Adrenal gland (tissue), 12 donors: ENCODE measurements around the gene PDXP. TPM values are rescaled to one million over a fixed set of nuclear protein-coding genes. Genes with fewer than 3 reads are reported as not detected.

Experiments used
- DNase-seq, 7 donors: peaks; one replicate each; pipeline ENCODE4 v3.0.0-alpha.2; 2019 to 2020
- H3K27ac ChIP-seq, 5 donors: fragments of 200-600 bp; sonication (generic) in 4 of 5; 1 replicate in 3 of 5; 2 replicates in 2 of 5; pipeline versions ENCODE4 v1.5.1 to v1.8.0; 2016 to 2020; ENCODE audit warnings: mild to moderate bottlenecking in 1 of 5
- H3K27me3 ChIP-seq: fragments of 200-600 bp; 2 replicates; pipeline ENCODE4 v1.8.0; 2021
- H3K36me3 ChIP-seq, 2 donors: fragments of 200-600 bp; replicated peaks in 1 of 2; 1 replicate in 1 of 2; 2 replicates in 1 of 2; pipeline versions ENCODE4 v1.5.1 to v1.8.0; 2018 to 2022
- H3K4me1 ChIP-seq, 2 donors: fragments of 200-600 bp; replicated peaks in 1 of 2; 1 replicate in 1 of 2; 2 replicates in 1 of 2; pipeline versions ENCODE4 v1.5.1 to v1.8.0; 2018 to 2021
- H3K4me3 ChIP-seq, 4 donors: fragments of 200-600 bp; sonication (generic) in 3 of 4; one replicate each; pipeline ENCODE4 v1.5.1; 2016 to 2018
- H3K9me3 ChIP-seq, 3 donors: fragments of 200-600 bp; sonication (generic) in 1 of 3; replicated peaks in 1 of 3; 1 replicate in 2 of 3; 2 replicates in 1 of 3; pipeline versions ENCODE4 v1.5.1 to v1.8.0; 2016 to 2021
- CTCF ChIP-seq, 6 experiments: fragments of 450-650 bp in 4 of 6; fragments of 200-600 bp in 2 of 6; sonication (generic) in 1 of 6; IDR thresholded peaks; 1 replicate in 5 of 6; 2 replicates in 1 of 6; pipeline versions ENCODE4 v1.5.1 to v1.8.0; 2016 to 2021; ENCODE audit warnings: antibody characterized with exemption in 6 of 6, mild to moderate bottlenecking in 2 of 6, moderate library complexity in 1 of 6
- POLR2A ChIP-seq, 2 donors: fragments of 450-650 bp; IDR thresholded peaks; one replicate each; pipeline ENCODE4 v1.6.1; 2017; ENCODE audit warnings: antibody characterized with exemption in 2 of 2, mild to moderate bottlenecking in 2 of 2, moderate library complexity in 1 of 2
- WGBS, 4 donors: extraction: QIAGEN DNeasy Blood & Tissue Kit in 2 of 4; methylation state at CpG; one replicate each; pipeline versions ENCODE4 v1.1.5 to v1.1.7; 2013 to 2017; 5-methylcytosine and 5-hydroxymethylcytosine counted together
- intact Hi-C, 2 donors: fragments of 100-400 bp; cut with DNase I; formaldehyde crosslinking; loops; one replicate each; pipeline versions ENCODE4 v1.14.1 to v1.15.0; 2022 to 2023
- polyA plus RNA-seq, 3 donors: library from polyadenylated mRNA; stranded (reverse); fragments of 200-250 nt in 2 of 3; fragments of 350-450 nt in 1 of 3; fragmentation: Illumina TruSeq in 1 of 3; extraction: RNeasy Lipid Tissue Mini Kit (QIAGEN cat#74804) in 1 of 3; gene quantifications; one replicate each; pipeline ENCODE4 v1.2.3, GENCODE V29; 2013 to 2014
- total RNA-seq, 9 donors: library from RNA; depleted of rRNA in 4 of 9; stranded (reverse); fragments of >200 nt in 4 of 9; fragments of 120-200 nt in 1 of 9; fragmentation: NEBNext Ultra II Directional in 1 of 9; extraction: Animal tissue kit (Norgen Biotek cat#: 25700) in 1 of 9; gene quantifications; one replicate each; pipeline versions ENCODE4 v1.1.0 to v1.2.4, GENCODE V29; 2013 to 2023
- donor health status: healthy with polysubstance abuse.
- donor health status: Bipolar disorder and iron deficiency.
- donor health status: DM: yes; HTN: yes; CAD: no.
- donor health status: DM: no; HTN: no; CAD: no.
- donor health status: DM: no; HTN: no; CAD: no.
- donor health status: DM: yes; HTN: yes; CAD: no.

The PDXP gene
- total and polyA plus RNA-seq, 12 donors: 10.0 to 49.7 (median 20.2) TPM

DNA sequence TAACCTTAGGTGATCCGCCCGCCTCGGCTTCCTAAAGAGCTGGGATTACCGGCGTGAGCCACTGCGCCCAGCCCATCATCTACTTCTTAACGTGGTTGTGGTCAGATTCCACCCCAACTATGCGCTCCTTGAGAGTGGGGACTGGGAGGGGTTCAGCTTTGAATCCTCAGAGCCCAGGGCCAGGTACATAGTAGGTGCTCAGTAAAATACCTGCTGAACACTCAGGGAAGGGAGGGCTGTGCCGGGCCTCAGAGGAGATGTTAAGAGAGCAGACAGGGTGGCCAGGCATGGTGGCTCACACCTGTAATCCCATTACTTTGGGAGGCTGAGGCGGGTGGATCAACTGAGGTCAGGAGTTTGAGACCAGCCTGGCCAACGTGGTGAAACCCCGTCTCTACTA, 15.7 kb downstream of the PDXP start:
- H3K27me3 ChIP-seq: no peaks in the 10 kb centered on the region
- 77 to 83% (median 82%) methylated on average over 11 to 12 of the region's 12 CpGs for WGBS, 4 donors
- intact Hi-C loops: no loop called here
- H3K36me3 ChIP-seq: peaks cover 0 to 5% of the 10 kb centered on the region in 2 donors
- peaks cover 20 to 32% of the 10 kb centered on the region in 2 donors for H3K4me1 ChIP-seq
- peak overlapping the region in 4 of 5 donors; percentile 85 to 98 (median 94) for H3K27ac ChIP-seq
- TF ChIP-seq POLR2A (IDR thresholded peaks at IDR 0.05) (no peak), CTCF (IDR thresholded peaks at IDR 0.05) (no peak)
- no peak overlapping the region for H3K4me3 ChIP-seq
- H3K9me3 ChIP-seq: no peaks in the 10 kb centered on the region
- DNase-seq: no peak

GRCh38 chr22:37674951-37675929, 16.7 kb downstream of the PDXP start, which contains the start of gene LGALS1:
TSS of gene LGALS1 (plus strand) at chr22:37675636. CDS start at chr22:37675703, 67 bp downstream.
- intact Hi-C loops: no loop called here
- 3 to 7% (median 5%) methylated on average over 10 to 34 of the region's 34 CpGs for WGBS, 4 donors

DNA sequence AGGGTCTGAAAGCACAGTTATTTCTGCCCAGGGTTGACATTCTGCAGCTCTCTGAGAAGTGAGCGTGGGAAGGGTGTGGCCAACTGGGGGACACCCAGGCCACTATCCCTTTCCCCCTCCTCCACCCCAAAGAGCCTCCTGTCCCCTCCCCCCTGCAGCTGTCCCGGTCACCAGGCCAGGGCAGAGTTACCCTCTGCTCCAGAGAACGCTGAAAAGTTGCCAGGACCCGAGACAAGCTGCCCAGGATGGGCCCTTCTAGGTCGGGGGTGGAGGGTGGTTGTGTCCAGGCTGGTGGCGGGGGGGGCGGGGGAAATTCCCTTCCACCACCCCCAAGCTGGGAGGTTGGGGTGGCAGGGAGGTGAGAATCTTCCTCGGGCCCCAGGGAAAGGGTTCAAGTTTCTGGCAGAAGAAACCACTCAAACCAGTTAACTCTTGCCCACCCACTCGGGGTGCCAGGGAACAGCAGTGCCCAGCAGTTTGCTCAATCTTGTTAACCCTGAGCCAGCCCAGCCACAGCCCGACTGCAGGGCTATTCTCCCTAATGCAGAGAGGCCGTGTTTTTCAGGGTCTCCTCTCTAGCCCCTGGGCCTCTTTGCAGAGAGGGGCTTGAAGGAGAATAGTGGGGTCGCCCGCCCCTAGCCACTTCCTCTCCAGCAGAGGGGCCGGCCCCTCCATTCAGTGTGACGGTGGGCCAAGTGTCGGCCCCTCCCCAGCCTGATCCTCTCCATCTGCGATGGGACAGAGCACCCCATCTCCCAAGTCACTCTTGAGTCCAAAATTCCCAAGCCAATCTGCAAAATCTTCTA, 17.6 kb downstream of the PDXP start:
- TF ChIP-seq POLR2A (IDR thresholded peaks at IDR 0.05) (peak in 1 of 2 donors; percentile 1), CTCF (IDR thresholded peaks at IDR 0.05) (no peak)

More at GRCh38 chr22:37674951-37675929, 16.7 kb downstream of the PDXP start, which contains the start of gene LGALS1:
- TF ChIP-seq CTCF (IDR thresholded peaks at IDR 0.05) (peak in 1 of 6 experiments; percentile 2), POLR2A (IDR thresholded peaks at IDR 0.05) (peak in 1 of 2 donors; percentile 63)
- Histone ChIP-seq H3K27ac (peak within 1 kb of the TSS; percentile 85 to 98 (median 93)), H3K27me3 (no peaks in the 10 kb centered on the region), H3K4me1 (peaks cover 20 to 32% of the 10 kb centered on the region in 2 donors), H3K36me3 (peaks cover 0 to 12% of the 10 kb centered on the region in 2 donors), H3K9me3 (no peaks in the 10 kb centered on the region), H3K4me3 (peak within 1 kb of the TSS; percentile 27 to 79 (median 48))
- peak; percentile 94 to 98 (median 97) for DNase-seq

More for the DNA sequence above, 17.6 kb downstream of the PDXP start:
- Histone ChIP-seq H3K4me1 (peaks cover 20 to 32% of the 10 kb centered on the region in 2 donors), H3K27me3 (no peaks in the 10 kb centered on the region), H3K9me3 (no peaks in the 10 kb centered on the region), H3K36me3 (peaks cover 0 to 12% of the 10 kb centered on the region in 2 donors), H3K27ac (peak overlapping the region; percentile 85 to 98 (median 93)), H3K4me3 (peak overlapping the region; percentile 27 to 79 (median 48))
- intact Hi-C loops: no loop called here
- DNase-seq: peak; percentile 74 to 84 (median 78)
- 5 to 10% (median 8%) methylated on average over 10 to 17 of the region's 17 CpGs for WGBS, 4 donors
